Measurements from ENCODE around the gene HMOX1. TPM values are rescaled to one million over a fixed set of nuclear protein-coding genes. Genes with fewer than 3 reads are reported as not detected.
A peak's percentile ranks its signal among the peaks of the same experiment; 100 is the strongest.

Gene HMOX1
- total and polyA plus RNA-seq, 11 donors = 2.4 to 126 (median 4.8) TPM

GRCh38 chr22:35384975-35385588 is 4.2 kb downstream of the HMOX1 start:
- WGBS, 4 donors = 76 to 96% (median 93%) methylated on average over 6 of the region's 6 CpGs
- ATAC-seq = no peak
- no peaks in the 10 kb centered on the region for H3K27me3 ChIP-seq
- DNase-seq = no peak
- H3K4me3 ChIP-seq = peak overlapping the region in 1 of 12 donors; percentile 75
- TF ChIP-seq POLR2A (IDR thresholded peaks at IDR 0.05) = no peak
- peaks cover 0 to 26% (median 9%) of the 10 kb centered on the region in 12 donors for H3K4me1 ChIP-seq
- peaks cover 0 to 65% (median 8%) of the 10 kb centered on the region in 9 donors for H3K36me3 ChIP-seq
- H3K9me3 ChIP-seq = no peaks in the 10 kb centered on the region
- H3K27ac ChIP-seq = no peak overlapping the region
- intact Hi-C loops (cut with DNase I) = no loop called here

- ATAC-seq (peak in 1 of 4 donors; percentile 16), DNase-seq (no peak)
- TF ChIP-seq CTCF (IDR thresholded peaks at IDR 0.05) = no peak
- no peak for TF ChIP-seq POLR2A (IDR thresholded peaks at IDR 0.05)
- Histone ChIP-seq H3K4me1 (peaks cover 0 to 20% (median 0%) of the 10 kb centered on the region in 12 donors), H3K36me3 (peaks cover 0 to 79% (median 8%) of the 10 kb centered on the region in 9 donors), H3K27me3 (no peaks in the 10 kb centered on the region), H3K27ac (no peak overlapping the region), H3K4me3 (no peak overlapping the region), H3K9me3 (no peaks in the 10 kb centered on the region)
- intact Hi-C loops (cut with DNase I) = no loop called here
- WGBS, 4 donors = 94 to 100% (median 97%) methylated on average over 12 to 19 of the region's 19 CpGs
Observed at GRCh38 chr22:35386670-35387288, 5.9 kb downstream of the HMOX1 start.

- Histone ChIP-seq H3K36me3 (peaks cover 0 to 72% (median 4%) of the 10 kb centered on the region in 9 donors), H3K27me3 (no peaks in the 10 kb centered on the region), H3K4me3 (no peak overlapping the region), H3K4me1 (no peaks in the 10 kb centered on the region), H3K9me3 (no peaks in the 10 kb centered on the region), H3K27ac (no peak overlapping the region)
- intact Hi-C loops (cut with DNase I) = no loop called here
- TF ChIP-seq POLR2A (IDR thresholded peaks at IDR 0.05) = no peak
- WGBS, 4 donors = 70 to 97% (median 87%) methylated on average over 5 of the region's 5 CpGs
- no peak for DNase-seq
- ATAC-seq = no peak
Observed at GRCh38 chr22:35390933-35391332, 10.0 kb downstream of the HMOX1 start.

GRCh38 chr22:35392357-35392756 is 11.5 kb downstream of the HMOX1 start:
- ATAC-seq = no peak
- no peak for TF ChIP-seq POLR2A (IDR thresholded peaks at IDR 0.05)
- no peak for TF ChIP-seq CTCF (IDR thresholded peaks at IDR 0.05)
- H3K27me3 ChIP-seq = no peaks in the 10 kb centered on the region
- no peak for DNase-seq
- intact Hi-C loops (cut with DNase I) = no loop called here
- peaks cover 0 to 11% (median 0%) of the 10 kb centered on the region in 12 donors for H3K4me1 ChIP-seq
- WGBS, 4 donors = 80 to 96% (median 93%) methylated on average over 2 of the region's 2 CpGs
- H3K9me3 ChIP-seq = no peaks in the 10 kb centered on the region
- no peak overlapping the region for H3K4me3 ChIP-seq
- peaks cover 0 to 58% (median 0%) of the 10 kb centered on the region in 9 donors for H3K36me3 ChIP-seq
- H3K27ac ChIP-seq = no peak overlapping the region

- DNase-seq = no peak
- no peak for ATAC-seq
- intact Hi-C loops (cut with DNase I) = no loop called here
- Histone ChIP-seq H3K27ac (peak overlapping the region in 1 of 12 donors; percentile 42), H3K9me3 (no peaks in the 10 kb centered on the region), H3K36me3 (peaks cover 0 to 48% (median 0%) of the 10 kb centered on the region in 9 donors), H3K4me3 (no peak overlapping the region), H3K4me1 (peaks cover 0 to 15% (median 0%) of the 10 kb centered on the region in 12 donors), H3K27me3 (no peaks in the 10 kb centered on the region)
- WGBS, 4 donors = 82 to 86% (median 84%) methylated on average over 16 of the region's 16 CpGs
- TF ChIP-seq POLR2A (IDR thresholded peaks at IDR 0.05) (no peak), CTCF (IDR thresholded peaks at IDR 0.05) (no peak)
Observed at GRCh38 chr22:35393116-35394010, 12.5 kb downstream of the HMOX1 start.

All from heart left ventricle (tissue), 16 donors.